T-helper 1 cell treated with Interleukin-12 subunit alpha and Interleukin-12 subunit beta and Interleukin-4 antibody, amounts not matched to agents 30 ng/mL and 1 ng/mL, for 36 hours (primary cell): Measurements from ENCODE around the gene ANGEL2. TPM values are rescaled to one million over a fixed set of nuclear protein-coding genes. Genes with fewer than 3 reads are reported as not detected.

ENCODE experiments used
- intact Hi-C: fragments of 100-400 bp; cut with micrococcal nuclease; formaldehyde crosslinking; loops from one replicate; pipeline ENCODE4 v1.15.1; 2024
- total RNA-seq: library from RNA; stranded (reverse); gene quantifications from 2 replicates; pipeline ENCODE4 v1.2.3, GENCODE V29; 2022

Gene ANGEL2
- total RNA-seq, 1 donor from 2014 or later = 51.5 TPM

GRCh38 chr1:213019450-213019849 is 3.8 kb upstream of the ANGEL2 start:
- intact Hi-C loops = loop anchor here (5.0 to 10.0 kb wide), 3 partner anchors 982 to 1602 kb away; partner anchors contain the start of genes CENPF, DTL and INTS7

GRCh38 chr1:213017447-213018273 is 2.0 kb upstream of the ANGEL2 start:
- intact Hi-C loops = loop anchor here (5.0 to 10.0 kb wide), 3 partner anchors 980 to 1600 kb away; partner anchors contain the start of genes CENPF, DTL and INTS7

GRCh38 chr1:213014642-213015041 is 1.0 kb downstream of the ANGEL2 start:
- intact Hi-C loops = loop anchor here (1.0 to 10.0 kb wide), 18 partner anchors 19 to 1754 kb away; partner anchors contain the start of genes ATF3, CENPF, DTL and FLVCR1

GRCh38 chr1:213008564-213008963 is 7.1 kb downstream of the ANGEL2 start:
- intact Hi-C loops = no loop called here

GRCh38 chr1:213003256-213003655 is 12.4 kb downstream of the ANGEL2 start:
- intact Hi-C loops = no loop called here

- intact Hi-C loops = loop anchor here (1.0 to 2.0 kb wide), 10 partner anchors 20 to 1315 kb away; partner anchors contain the start of genes ANGEL2, BATF3, FLVCR1 and NSL1
These were observed 20.7 kb downstream of the ANGEL2 start for GRCh38 chr1:212994926-212995325.

- intact Hi-C loops = loop anchor here (2.0 kb wide), 1 partner anchor 537 kb away; no protein-coding TSS in a partner anchor
These were observed 21.7 kb downstream of the ANGEL2 start for GRCh38 chr1:212993960-212994359.

- intact Hi-C loops = no loop called here
These were observed 25.4 kb downstream of the ANGEL2 start for GRCh38 chr1:212990276-212990675.

- intact Hi-C loops = no loop called here
These were observed 27.9 kb downstream of the ANGEL2 start for GRCh38 chr1:212987702-212988322.

GRCh38 chr1:212986551-212986950 is 29.1 kb downstream of the ANGEL2 start:
- intact Hi-C loops = no loop called here

- intact Hi-C loops = no loop called here
These were observed 31.0 kb downstream of the ANGEL2 start for GRCh38 chr1:212984522-212985291.

- intact Hi-C loops = no loop called here
These were observed 32.2 kb downstream of the ANGEL2 start for GRCh38 chr1:212983482-212983881.

- intact Hi-C loops = no loop called here
These were observed 33.1 kb downstream of the ANGEL2 start for GRCh38 chr1:212982430-212983152.

- intact Hi-C loops = no loop called here
These were observed 33.9 kb downstream of the ANGEL2 start for GRCh38 chr1:212981571-212982328.

GRCh38 chr1:212981025-212981495 is 34.6 kb downstream of the ANGEL2 start:
- intact Hi-C loops = no loop called here

GRCh38 chr1:212980123-212980785 is 35.4 kb downstream of the ANGEL2 start:
- intact Hi-C loops = no loop called here

- intact Hi-C loops = no loop called here
These were observed 36.1 kb downstream of the ANGEL2 start for GRCh38 chr1:212979340-212980122.
